Panc1 (cell line): ENCODE results near the gene TSHZ2. TPM values are rescaled to one million over a fixed set of nuclear protein-coding genes. Genes with fewer than 3 reads are reported as not detected.
"Not testable (repeated sequence)": the region's sequence is repeated elsewhere in the genome, so short reads cannot be mapped to it uniquely, and the experiment has no call there.

Source experiments
- ATAC-seq: fragments of 200-7000 bp; cut with Tn5 transposase; 2 replicates; pipeline ENCODE4 v1.9.1; 2020; ENCODE audit warnings: mild to moderate bottlenecking, moderate library complexity
- BruUV-seq: library from RNA; stranded (reverse); fragments of 400-500 nt; replicated peaks from 2 replicates; lab custom pipeline; 2021; lab: Mats Ljungman, UMichigan
- CTCF ChIA-PET: fragments of 300-600 bp; sonication (Branson Sonifier 250); formaldehyde crosslinking; loops from one replicate; lab custom pipeline; 2022; ENCODE audit warnings: antibody characterized with exemption; lab: Charles Lee
- POLR2A ChIA-PET: fragments of 300-600 bp; sonication (Branson Sonifier 250); formaldehyde crosslinking; loops from one replicate; lab custom pipeline; 2022; ENCODE audit warnings: antibody characterized with exemption; lab: Charles Lee
- DNase-seq: peaks from one replicate; pipeline ENCODE4 v3.0.0-alpha.2; 2010; ENCODE audit warnings: low read depth, low spot score
- H3K27ac ChIP-seq: 2 replicates; pipeline ENCODE4 v1.5.1; 2011; ENCODE audit warnings: mild to moderate bottlenecking, low read length, inconsistent platforms
- H3K27me3 ChIP-seq: fragments of 200-500 bp; sonication (Bioruptor generic); 2 replicates; pipeline ENCODE4 v1.6.0; 2014; ENCODE audit warnings: low read length, inconsistent platforms; ENCODE audit not compliant: control insufficient read depth, insufficient read depth
- H3K36me3 ChIP-seq: fragments of 200-500 bp; sonication (Bioruptor generic); 2 replicates; pipeline ENCODE4 v1.5.1; 2014; ENCODE audit warnings: inconsistent platforms, mild to moderate bottlenecking, low read length, moderate library complexity; ENCODE audit not compliant: control insufficient read depth, insufficient read depth
- H3K4me1 ChIP-seq: 2 replicates; pipeline ENCODE4 v1.5.1; 2011; ENCODE audit warnings: inconsistent platforms, mild to moderate bottlenecking, low read length, moderate library complexity; ENCODE audit not compliant: control insufficient read depth, insufficient read depth
- H3K4me3 ChIP-seq, 2 experiments: 2 replicates each; pipeline ENCODE4 v1.5.1; 2011 to 2012; ENCODE audit warnings: low read depth in 2 of 2, low read length in 2 of 2, mild to moderate bottlenecking in 2 of 2, inconsistent platforms in 1 of 2, moderate library complexity in 1 of 2
- H3K9me3 ChIP-seq: fragments of 200-500 bp; sonication (Bioruptor generic); 2 replicates; pipeline ENCODE4 v1.5.1; 2014; ENCODE audit warnings: low read depth, mild to moderate bottlenecking, inconsistent platforms, low read length, moderate library complexity; ENCODE audit not compliant: control insufficient read depth, insufficient read depth
- POLR2AphosphoS5 ChIP-seq: IDR thresholded peaks from 2 replicates; pipeline ENCODE4 v1.6.1; 2012; ENCODE audit warnings: mild to moderate bottlenecking, low read depth, low read length, moderate library complexity
- SIN3A ChIP-seq: IDR thresholded peaks from 2 replicates; pipeline ENCODE4 v1.6.1; 2012; ENCODE audit warnings: low read depth, mild to moderate bottlenecking, low read length, moderate library complexity, borderline replicate concordance; ENCODE audit not compliant: insufficient read depth
- TCF7L2 ChIP-seq: IDR thresholded peaks from 2 replicates; pipeline ENCODE4 v1.6.1; 2011; ENCODE audit warnings: mild to moderate bottlenecking, low read depth, low read length, inconsistent platforms
- in situ Hi-C: cut with HindIII; loops from 2 replicates; pipeline ENCODE4 v1.10.0; 2016; ENCODE audit warnings: low sequenced_read_pairs, low pct_unique_long_range_greater_than_20kb
- intact Hi-C: fragments of 100-400 bp; cut with micrococcal nuclease; formaldehyde crosslinking; loops from one replicate; pipeline ENCODE4 v1.10.0; 2022; ENCODE audit not compliant: unreplicated experiment
- total RNA-seq: library from RNA; stranded (reverse); gene quantifications from one replicate; pipeline ENCODE4 v1.2.1, GENCODE V29; 2021; ENCODE audit not compliant: unreplicated experiment
- TF ChIP-seq, protein P1 (sequence below), 2 experiments: IDR thresholded peaks; 2 replicates each; pipeline ENCODE4 v1.6.1; 2011 to 2012; ENCODE audit warnings: low read depth in 2 of 2, control low read depth in 1 of 2, low read length in 1 of 2, mild to moderate bottlenecking in 1 of 2, moderate library complexity in 1 of 2; ENCODE audit not compliant: insufficient read depth in 1 of 2
- TF ChIP-seq, protein P2 (sequence below): fragments of 450-650 bp; IDR thresholded peaks from 2 replicates; pipeline ENCODE4 v1.5.1; 2017; ENCODE audit warnings: mild to moderate bottlenecking

The TSHZ2 gene
- total RNA-seq, 1 experiment from 2014 or later = 0.36 TPM

DNA sequence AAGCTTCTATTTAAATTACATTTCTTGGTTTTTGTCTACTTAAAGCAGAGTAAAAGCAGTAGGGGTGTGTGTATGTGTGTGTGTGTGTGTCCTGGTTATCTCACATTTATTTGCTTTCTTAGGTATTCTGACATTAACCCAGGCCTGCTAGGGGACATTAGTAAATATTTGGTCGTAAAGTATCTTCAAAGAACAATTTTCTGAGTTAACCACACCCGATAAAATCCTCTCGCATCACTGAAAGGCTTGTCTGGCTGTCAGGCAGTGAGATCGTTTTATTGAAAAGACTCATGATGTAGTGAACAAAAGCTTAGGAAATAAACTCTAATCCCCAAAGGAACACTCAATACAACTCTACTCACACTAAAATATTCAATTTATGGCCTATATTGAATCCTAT, 543.6 kb downstream of the TSHZ2 start:
- no peaks in the 10 kb centered on the region for H3K27me3 ChIP-seq
- H3K9me3 ChIP-seq = no peaks in the 10 kb centered on the region
- TF ChIP-seq SIN3A (no peak), POLR2AphosphoS5 (no peak), TCF7L2 (no peak)
- TF ChIP-seq, protein P1, sequence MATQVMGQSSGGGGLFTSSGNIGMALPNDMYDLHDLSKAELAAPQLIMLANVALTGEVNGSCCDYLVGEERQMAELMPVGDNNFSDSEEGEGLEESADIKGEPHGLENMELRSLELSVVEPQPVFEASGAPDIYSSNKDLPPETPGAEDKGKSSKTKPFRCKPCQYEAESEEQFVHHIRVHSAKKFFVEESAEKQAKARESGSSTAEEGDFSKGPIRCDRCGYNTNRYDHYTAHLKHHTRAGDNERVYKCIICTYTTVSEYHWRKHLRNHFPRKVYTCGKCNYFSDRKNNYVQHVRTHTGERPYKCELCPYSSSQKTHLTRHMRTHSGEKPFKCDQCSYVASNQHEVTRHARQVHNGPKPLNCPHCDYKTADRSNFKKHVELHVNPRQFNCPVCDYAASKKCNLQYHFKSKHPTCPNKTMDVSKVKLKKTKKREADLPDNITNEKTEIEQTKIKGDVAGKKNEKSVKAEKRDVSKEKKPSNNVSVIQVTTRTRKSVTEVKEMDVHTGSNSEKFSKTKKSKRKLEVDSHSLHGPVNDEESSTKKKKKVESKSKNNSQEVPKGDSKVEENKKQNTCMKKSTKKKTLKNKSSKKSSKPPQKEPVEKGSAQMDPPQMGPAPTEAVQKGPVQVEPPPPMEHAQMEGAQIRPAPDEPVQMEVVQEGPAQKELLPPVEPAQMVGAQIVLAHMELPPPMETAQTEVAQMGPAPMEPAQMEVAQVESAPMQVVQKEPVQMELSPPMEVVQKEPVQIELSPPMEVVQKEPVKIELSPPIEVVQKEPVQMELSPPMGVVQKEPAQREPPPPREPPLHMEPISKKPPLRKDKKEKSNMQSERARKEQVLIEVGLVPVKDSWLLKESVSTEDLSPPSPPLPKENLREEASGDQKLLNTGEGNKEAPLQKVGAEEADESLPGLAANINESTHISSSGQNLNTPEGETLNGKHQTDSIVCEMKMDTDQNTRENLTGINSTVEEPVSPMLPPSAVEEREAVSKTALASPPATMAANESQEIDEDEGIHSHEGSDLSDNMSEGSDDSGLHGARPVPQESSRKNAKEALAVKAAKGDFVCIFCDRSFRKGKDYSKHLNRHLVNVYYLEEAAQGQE (IDR thresholded peaks at IDR 0.05; ENCODE audit: insufficient read depth in 1 of 2, low read depth in 2 of 2, low read length in 1 of 2) = no peak
- TF ChIP-seq, protein P2, sequence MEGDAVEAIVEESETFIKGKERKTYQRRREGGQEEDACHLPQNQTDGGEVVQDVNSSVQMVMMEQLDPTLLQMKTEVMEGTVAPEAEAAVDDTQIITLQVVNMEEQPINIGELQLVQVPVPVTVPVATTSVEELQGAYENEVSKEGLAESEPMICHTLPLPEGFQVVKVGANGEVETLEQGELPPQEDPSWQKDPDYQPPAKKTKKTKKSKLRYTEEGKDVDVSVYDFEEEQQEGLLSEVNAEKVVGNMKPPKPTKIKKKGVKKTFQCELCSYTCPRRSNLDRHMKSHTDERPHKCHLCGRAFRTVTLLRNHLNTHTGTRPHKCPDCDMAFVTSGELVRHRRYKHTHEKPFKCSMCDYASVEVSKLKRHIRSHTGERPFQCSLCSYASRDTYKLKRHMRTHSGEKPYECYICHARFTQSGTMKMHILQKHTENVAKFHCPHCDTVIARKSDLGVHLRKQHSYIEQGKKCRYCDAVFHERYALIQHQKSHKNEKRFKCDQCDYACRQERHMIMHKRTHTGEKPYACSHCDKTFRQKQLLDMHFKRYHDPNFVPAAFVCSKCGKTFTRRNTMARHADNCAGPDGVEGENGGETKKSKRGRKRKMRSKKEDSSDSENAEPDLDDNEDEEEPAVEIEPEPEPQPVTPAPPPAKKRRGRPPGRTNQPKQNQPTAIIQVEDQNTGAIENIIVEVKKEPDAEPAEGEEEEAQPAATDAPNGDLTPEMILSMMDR = no peak
- H3K36me3 ChIP-seq = no peaks in the 10 kb centered on the region
- no peak for DNase-seq
- ChIA-PET POLR2A (no interaction called here), CTCF (no interaction called here)
- intact Hi-C loops = no loop called here
- ATAC-seq = no peak
- in situ Hi-C loops = no loop called here
- no peak overlapping the region for H3K27ac ChIP-seq
- no TSS peak for BruUV-seq
- 0 out of 2 replicates have a peak, but pooled peaks cover 2% of the 10 kb centered on the region for H3K4me1 ChIP-seq
- H3K4me3 ChIP-seq = no peak overlapping the region

DNA sequence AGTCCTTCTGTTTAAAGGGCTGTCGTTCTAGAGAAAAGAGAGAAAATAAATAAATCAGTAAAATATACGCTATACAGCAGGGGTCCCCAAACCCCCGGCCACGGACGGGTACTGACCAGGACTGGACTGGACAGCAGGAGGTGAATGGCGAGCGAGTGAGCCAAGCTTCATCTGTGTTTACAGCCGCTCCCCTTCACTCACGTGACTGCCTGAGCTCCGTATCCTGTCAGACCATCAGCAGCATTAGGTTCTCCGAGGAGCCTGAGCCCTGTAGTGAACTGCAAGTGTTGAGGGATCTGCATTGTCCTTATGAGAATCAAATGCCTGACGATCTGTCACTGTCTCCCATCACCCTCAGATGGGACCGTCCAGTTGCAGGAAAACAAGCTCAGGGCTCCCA, 545.0 kb downstream of the TSHZ2 start:
- Histone ChIP-seq H3K4me1 (0 out of 2 replicates have a peak, but pooled peaks cover 6% of the 10 kb centered on the region), H3K4me3 (peak overlapping the region; percentile 3 to 23; a peak in 3 of 4 replicates), H3K27ac (no peak overlapping the region), H3K9me3 (no peaks in the 10 kb centered on the region), H3K36me3 (no peaks in the 10 kb centered on the region), H3K27me3 (no peaks in the 10 kb centered on the region)
- TF ChIP-seq, protein P2 = no peak
- TF ChIP-seq, protein P1 (IDR thresholded peaks at IDR 0.05; ENCODE audit: insufficient read depth in 1 of 2, low read depth in 2 of 2, low read length in 1 of 2) = no peak
- TF ChIP-seq POLR2AphosphoS5 (no peak), TCF7L2 (no peak), SIN3A (no peak)
- intact Hi-C loops (no loop called here), in situ Hi-C loops (no loop called here)
- BruUV-seq = no TSS peak
- ATAC-seq (peak; percentile 82), DNase-seq (no peak)
- ChIA-PET POLR2A (interaction anchor here (0.5 kb wide), 1 partner anchor 1162 kb away, joined by 3 read pairs; no protein-coding TSS in a partner anchor), CTCF (interaction anchor here (0.7 kb wide), 1 partner anchor 194 kb away, joined by 8 read pairs; no protein-coding TSS in a partner anchor)

DNA sequence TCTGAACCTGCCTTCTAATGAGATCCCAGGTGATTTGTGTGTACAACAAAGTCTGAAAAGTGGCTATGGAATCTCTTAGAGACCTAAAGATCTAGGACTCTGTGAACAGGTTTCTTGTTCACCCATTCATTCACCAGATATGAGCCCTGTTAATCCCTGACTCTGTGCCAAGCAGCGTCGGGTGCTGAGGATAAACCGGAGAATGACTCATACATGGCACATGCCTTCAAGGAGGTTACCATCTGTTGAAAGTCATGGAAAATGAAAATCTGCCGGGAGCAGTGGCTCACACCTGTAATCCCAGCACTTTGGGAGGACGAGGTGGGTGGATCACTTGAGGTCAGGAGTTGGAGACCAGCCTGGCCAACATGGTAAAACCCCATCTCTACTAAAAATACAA, 549.3 kb downstream of the TSHZ2 start:
- H3K27ac ChIP-seq, H3K9me3 ChIP-seq, BruUV-seq, POLR2A ChIA-PET, H3K27me3 ChIP-seq, in situ Hi-C loops, H3K4me1 ChIP-seq, ATAC-seq, intact Hi-C loops, H3K4me3 ChIP-seq, CTCF ChIA-PET, H3K36me3 ChIP-seq: not testable (repeated sequence)
- peak; percentile 39 for DNase-seq
